HG03558 (cell line): Measurements from ENCODE around the gene FHIT.

Experiments used
- ATAC-seq: cut with Tn5 transposase; IDR thresholded peaks from one replicate; pipeline ENCODE4 v1.9.1; 2021; ENCODE audit warnings: moderate number of reproducible peaks; ENCODE audit not compliant: unreplicated experiment; ENCODE audit errors: extremely low read depth

FHIT gene

DNA sequence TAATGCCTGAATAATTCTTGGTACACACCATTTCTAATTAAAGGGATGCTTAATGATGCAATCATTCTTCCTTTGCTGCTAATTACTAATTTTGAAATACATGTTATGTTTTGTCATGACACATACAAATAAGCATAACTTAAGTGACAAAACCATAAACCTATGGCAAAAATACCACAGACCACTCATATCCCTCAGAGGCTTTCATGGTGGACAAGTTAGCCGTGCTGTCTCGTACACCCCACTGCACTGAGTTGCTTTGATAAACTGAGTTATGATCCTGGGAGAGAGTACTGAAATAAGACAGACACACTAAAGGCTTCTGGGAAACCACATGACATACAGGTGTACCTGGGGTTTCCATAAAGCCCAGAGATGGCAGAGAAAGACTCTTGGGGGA, 913.8 kb downstream of the FHIT start:
- ATAC-seq, result no peak

DNA sequence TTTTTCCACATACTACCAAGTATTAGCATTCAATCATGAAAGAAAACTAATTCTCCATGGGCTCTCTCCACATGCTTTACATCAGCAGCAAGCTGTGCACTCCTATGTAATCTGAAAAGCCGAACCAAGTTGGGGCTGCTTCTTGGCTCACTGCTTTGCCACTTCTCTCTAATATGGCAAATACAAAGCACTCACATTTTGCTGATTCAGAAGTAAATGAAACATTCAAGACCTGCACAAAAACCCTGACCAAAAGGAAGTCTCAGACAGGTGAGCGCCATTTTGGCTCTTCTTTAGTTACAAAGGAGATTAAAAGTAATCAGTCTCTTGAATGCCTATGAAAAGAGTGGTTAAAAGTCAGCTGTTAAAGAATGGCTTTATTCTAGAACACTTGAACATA, 915.2 kb downstream of the FHIT start:
- no peak for ATAC-seq

DNA sequence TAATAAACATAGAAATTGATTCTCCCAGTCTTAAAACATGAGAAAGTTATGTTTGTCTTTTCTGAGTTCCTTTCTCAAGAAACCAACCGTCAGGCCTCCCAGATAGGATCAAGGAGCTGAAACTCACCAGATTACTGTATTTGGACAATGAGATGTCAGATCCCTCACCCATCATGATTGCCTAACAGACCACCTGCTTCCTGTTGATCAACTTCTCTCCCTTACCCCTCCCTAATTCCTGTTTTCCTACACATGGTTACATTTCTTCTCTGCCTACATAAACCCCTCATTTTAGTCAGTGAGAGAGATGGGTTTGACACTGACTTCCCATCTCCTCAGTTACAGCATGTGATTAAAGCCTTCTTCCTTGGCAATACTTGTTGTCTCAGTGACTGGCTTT, 917.5 kb downstream of the FHIT start:
- no peak for ATAC-seq

DNA sequence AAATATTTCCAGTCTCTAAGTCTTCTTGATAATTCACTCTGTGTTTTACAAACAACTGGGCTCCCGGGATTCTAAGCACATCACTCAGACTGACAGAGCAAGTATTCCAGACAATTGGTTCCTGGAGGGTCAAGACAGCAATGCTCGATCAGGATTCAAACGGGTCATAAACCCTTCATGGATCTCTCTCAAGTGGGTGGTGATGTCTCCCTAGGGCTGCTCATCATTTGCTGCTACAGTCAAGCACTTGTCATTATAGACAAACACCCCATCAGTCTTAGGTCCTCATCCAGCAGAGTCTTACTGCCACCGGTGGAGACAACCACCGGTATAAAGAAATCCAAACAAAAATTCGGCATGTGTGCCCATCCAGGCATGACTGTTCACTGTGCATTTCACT, 921.1 kb downstream of the FHIT start:
- no peak for ATAC-seq

DNA sequence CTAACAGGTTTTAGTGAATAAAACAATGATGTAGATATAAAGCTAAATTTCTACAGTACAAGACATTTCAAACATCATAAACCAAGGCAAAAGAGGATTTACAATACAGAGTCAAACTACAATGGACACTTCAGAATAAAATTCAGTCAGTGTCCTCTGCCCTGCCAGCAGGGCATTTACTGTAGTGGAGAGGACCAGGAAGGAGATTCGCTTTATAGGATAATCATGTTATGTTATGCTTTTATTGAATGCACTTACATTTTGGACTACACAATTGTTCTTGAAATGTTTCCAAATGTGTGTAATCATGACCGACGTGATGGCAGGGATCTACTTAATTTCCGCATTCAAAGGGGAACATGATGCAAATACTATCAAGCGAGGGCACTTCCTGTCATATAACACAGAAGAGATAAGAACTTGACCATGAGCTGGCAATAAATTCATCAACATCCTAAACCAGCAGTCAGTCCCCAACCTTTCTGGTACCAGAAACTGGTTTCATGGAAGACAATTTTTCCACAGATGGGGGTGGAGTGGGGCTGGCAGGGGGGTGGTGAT, 925.6 kb downstream of the FHIT start:
- ATAC-seq, result no peak

DNA sequence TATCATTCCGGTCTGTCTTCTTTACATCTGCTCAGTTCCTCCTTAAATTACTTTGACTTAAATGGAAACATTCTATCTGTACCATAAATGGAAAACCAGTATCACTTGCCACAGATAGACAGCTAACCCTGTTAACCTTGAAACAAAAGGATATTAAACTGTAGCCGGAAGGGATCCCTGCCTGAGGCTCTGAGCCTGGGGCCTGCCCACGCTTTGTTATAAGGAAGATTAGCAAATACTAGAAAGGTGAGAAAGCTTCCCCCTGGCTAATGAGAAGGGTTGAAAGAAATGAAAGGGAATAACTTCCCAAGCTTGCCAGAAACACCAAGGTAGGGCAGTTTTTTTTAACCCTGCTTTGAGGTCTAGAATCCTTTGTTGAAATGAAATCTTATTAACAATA, 927.6 kb downstream of the FHIT start:
- no peak for ATAC-seq

DNA sequence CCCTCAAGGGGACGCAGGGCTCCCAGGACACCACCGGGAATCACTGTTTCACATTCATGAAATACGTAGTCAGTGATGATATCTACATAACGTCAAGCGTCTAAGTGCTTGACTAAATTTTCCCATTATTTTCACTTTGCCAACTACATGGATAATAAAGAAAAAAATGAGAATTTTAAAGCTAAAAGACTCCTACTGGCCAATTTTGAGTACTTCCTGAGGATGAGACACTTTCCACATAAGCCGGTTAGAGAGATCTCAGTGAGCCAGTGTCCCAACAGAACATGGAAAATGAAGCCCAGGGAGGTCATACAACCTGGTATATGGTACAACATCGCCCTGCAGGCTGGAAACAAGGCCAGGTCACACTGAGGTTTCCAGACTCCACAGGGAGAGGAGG, 928.1 kb downstream of the FHIT start:
- ATAC-seq, result no peak

DNA sequence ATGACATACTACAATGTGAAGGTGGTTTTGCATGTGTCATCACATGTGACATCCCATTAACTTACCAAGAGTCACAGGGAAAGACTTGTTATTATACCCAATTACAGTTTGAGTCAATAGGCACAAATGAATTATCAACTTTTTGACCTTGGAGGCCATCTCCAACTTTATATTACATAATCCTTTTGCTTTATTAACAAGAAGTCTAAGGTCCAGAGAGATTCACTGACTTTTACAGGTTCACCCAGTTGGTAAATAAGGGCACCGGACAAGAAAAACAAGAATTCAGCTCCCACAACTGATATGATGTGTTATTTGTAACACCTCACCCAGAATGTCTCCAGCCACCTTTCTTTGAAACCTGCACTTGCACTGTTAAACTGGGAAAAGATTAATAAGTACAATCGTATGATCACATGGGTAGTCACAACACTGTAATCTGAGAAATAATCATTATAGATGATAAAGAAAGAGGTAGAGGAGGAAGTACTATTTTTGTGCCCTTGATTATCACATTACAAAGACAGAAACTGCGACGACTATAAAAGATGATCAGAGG, 928.9 kb downstream of the FHIT start:
- no peak for ATAC-seq

DNA sequence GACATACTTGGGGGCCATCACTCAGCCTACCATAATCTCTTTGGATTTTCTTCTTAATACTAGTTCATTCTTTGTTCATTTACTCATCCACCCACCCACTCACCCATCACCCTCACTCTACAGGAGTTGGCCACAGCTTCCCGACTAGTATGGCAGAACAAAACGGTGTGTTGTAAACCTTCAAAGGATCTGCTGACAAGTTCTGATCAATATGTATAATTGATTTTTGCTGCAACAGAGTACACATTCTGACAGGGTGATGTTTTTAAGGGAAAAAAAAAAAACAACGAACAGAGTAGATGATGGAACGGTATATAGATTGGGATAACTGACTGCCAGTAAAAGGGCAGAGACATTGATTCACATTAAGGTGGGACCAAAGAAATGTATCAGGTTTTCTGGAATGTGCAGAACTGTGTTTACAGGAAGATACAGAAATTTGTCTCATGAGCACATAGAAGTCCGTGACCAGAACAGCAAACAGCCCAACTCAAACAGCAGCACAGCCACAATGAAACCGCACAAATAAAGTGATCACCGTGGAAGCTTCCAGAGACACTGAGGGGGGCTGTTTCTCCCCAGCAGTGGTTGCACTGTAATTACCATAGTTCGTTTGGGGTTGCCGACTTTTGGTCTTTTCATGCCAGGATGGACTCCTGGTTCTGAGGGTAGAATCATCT, 931.9 kb downstream of the FHIT start:
- ATAC-seq, result no peak

DNA sequence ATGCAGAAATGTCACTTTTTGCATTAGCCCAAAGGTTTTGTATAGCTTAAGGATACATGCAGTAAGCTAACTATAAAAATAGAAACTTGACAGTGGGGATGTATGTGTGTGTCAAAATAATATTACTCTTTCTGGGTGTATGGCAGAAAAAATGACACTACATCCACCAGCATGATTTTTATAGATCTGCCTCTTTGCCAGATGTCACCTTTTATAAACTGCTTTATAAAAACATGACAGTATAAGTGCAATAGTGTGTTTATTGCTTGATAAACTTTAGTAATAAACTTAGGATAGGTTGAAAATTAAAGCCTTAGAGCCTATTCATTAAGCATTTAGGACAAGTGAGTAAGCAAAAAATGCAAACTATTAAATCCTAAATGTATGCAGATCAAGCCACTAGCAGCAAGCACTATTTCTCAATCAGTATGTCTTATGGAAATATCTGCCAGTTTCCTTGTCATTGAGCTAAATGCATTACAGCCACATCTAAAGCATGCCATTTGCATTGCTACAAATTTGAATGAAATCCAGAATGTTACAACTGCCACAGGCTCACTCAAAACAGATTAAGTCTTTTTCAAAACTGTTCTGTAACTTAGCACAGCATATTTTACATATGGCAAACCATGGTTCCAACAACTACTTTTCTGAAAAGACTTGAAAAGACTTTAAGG, 935.0 kb downstream of the FHIT start:
- ATAC-seq, result no peak

DNA sequence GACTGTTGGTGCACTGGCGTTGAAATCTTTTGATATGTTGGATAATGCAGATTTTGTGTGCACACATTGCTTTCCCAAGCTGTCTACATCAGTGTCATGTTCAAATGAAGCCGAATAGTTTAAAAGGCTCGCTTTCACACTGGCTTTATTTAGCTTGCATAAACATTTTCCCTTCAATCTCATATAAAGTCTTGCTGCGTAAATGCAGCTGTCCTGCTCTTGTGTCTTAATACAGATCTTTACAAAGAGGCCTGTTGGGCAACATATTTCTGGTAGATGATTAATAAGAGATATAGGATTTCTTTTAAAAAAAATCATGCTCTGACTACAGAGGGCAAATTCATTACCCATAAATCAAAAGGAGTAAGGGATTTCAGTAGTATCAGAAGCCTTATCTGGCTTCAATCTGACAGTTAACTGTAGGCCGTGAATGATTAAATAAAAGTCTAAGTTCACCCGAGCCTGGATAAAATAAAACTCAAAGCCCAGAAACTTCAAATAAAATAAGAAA, 937.2 kb downstream of the FHIT start:
- no peak for ATAC-seq

DNA sequence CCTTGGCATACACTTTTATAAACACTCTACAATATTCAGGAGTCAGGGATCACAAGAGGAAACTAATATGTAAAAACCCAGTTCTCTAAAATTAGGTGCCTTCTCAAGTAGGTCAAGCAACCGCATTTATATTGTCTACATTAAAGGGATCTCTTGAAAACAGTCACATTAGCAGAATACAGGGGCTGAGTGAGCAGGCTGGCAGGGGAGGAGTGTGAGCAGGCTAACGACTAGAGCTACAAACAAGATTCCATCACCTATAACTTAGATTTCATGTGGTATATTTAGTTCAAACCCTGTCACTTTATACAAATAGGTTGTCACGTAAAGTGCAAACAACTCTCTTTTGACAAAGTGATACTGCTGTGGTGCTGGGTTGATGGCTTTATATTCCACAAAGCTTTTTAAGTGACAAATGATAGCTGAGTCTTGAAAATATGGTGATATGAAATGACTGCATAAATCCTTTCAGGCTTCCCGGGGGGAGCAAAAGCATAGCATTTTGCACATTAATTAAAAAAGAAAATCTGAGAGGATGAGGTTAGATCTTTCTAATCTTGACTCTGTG, 937.9 kb downstream of the FHIT start:
- no peak for ATAC-seq

DNA sequence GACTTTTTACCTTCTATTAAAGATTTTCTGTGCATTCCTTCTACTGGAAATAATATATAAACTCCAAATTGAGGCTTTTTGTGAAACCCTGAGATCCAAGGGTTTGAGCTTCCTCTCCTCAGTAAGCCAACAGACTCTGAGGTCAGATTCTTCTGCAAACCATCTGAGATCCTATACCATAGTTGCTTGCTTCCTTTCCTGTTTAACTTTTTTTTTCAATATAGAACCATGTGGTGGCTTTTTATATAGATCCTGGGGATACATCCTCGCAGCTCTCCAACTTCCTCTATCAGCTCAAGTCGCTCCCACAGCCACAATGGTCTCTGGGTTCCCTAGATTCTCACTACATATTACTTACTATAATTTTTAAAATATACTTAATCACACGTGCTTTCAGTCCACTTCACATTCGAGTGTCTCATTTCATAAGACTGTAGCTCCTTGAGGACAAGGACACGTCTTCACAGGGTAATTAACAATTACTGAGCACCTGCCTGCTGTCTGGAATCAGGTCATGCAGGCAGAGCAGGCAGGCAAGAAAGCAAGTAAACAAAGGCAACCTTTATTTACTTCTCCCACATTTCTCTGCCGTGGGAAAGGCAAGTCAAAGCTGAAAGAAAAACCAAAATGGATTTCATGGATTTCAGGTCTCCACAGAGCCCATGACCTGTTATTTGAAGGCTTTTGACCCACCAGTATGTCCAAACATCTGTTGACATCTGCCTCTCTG, 941.5 kb downstream of the FHIT start:
- no peak for ATAC-seq

DNA sequence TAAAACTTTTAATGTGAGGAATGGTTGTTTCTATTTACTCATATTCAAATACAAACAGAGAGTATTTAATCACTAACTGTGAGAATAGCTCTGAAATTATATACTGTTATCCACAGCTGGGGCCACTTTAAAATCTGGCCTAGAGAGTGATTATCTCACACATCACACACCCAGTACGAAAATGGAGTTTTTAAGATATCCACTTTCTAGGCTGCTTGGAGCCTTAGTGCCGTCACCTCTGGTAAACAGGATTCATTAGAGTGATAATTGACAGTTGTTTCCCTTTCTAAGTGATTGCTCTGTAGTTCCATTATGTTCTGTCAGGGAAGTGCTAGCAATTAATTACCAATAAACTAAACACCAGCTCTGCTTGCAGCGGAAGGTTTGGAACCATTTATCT, 942.4 kb downstream of the FHIT start:
- ATAC-seq, result no peak

DNA sequence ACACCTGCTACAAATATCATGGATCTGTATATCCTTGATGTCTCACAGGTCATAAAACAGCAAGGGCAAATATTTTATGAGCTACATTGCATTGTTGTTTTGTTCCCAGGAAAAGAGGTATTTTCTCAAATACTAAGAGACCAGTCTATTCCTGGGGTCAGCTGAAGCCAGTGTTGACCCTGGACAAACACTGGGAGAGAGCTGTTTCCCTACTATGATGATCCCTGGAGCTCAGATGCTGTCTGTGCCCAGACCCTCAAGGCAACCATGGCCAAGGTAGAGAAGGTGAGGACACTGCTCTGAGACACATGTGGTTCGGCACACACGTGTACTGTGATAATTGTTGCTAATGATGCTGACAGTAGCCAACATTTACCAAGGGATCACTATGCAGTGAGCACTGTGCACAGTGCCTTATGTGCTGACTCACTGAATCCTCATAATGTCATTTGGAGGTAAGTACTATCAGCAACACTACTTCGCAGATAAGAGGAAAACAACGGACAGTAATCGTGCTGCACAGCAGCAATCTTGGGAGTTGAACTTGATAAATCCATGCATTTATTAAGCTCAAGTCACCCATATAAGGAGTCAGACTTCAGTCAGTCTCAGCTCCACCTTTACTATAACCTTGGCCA, 943.6 kb downstream of the FHIT start:
- ATAC-seq, result no peak

DNA sequence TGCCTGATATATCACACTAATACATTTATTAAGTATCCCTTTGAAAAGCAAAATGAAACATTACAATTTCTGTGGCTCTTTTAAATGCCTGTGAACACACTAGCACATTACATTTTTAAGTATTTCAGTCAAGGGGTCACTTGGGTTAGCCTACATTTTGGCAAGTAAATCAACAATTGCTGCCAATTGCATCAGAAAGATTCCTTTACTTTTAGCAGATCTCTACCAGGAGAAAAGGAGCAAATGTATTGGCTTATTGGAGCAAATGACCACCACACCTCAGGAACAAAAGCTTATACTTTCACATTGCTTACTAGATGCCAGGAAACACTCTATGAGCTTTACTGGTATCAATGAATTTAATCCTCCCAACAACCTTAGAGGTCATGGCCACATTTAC, 947.1 kb downstream of the FHIT start:
- no peak for ATAC-seq

DNA sequence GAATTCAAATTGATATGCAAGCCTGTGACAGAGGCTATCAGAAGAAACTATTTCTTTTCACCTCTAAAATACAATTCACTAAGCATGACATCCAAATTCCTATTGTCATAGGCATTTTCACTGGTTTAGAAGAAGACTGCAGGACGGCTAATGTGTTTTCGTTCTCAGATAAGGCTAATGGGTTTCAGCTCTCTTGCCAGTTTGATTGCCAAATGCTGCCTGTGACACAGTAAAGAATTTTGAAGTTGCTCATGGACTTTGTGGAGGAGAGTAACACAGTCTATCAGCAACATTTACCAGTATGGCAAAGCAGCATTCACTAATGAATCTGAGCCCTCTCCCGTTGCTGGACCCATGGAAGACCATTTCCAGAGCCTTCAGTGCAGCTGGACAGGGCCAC, 948.1 kb downstream of the FHIT start:
- no peak for ATAC-seq

DNA sequence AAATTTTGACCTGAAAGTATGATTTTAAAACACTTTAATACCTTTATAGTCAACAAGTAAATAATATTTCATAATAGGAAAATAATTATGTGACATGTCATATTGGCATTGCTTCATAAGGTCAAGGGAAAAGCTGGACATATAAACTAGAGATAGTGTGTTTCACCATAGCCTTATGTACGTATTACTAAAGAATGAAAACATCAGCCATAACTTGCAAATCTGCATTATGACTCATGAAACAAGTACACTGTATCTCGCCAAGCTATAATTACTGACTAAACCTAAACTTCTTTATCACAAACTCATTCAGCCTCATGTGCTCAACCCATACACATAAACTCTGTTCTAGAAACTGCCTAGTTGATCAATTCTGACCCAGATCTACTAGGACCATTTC, 950.1 kb downstream of the FHIT start:
- no peak for ATAC-seq

DNA sequence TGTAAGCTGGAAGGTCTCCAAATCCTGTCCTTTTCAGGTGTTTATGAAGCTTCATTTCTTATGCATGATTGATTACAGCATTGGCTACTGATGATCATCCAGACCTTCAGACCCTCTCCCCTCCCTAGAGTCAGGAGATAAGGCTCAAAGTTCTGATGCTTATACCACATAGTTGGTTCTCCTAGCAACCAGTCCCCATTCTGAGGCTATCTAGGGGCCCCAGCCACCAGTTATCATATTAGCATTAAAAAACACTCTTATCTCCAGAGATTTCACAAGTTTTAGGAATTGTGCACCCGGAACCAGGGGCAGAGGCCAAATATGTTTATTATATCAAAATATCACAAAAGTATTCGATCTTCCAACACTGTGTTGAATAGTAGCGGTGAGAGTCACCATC, 953.1 kb downstream of the FHIT start:
- ATAC-seq, result no peak

DNA sequence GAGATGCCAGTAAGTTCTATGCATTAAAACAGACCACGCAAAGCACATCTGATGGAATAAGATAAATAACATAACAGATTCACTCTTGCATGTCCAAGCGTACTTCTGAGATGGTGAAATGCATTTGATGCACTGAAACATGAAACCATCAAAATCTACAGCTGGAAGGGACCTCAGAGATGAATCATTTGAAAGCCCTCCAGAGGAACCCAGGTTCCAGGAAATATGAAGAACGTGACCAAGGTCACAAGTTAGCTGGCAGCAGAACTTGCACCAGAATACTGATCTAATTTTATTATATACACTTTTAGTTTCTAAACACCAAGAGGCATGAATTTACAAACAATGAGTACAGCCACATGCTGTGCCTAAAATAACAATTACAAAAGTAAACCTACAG, 957.1 kb downstream of the FHIT start:
- no peak for ATAC-seq
